AG10803 (cell line): Measurements from ENCODE around the gene DCUN1D4.
A peak's percentile ranks its signal among the peaks of the same experiment; 100 is the strongest.

Experiments
- DNase-seq: peaks from one replicate; pipeline ENCODE4 v3.0.0; 2010; ENCODE audit warnings: low read depth
- H3K4me3 ChIP-seq: 2 replicates; pipeline ENCODE4 v1.5.1; 2011; ENCODE audit warnings: mild to moderate bottlenecking, low read length, control low read depth
- TF ChIP-seq, protein P1 (sequence below): conservative IDR thresholded peaks from 2 replicates; pipeline ENCODE4 v1.5.1; 2011; ENCODE audit warnings: mild to moderate bottlenecking, low read length, control low read depth, inconsistent platforms

The DCUN1D4 gene

DNA sequence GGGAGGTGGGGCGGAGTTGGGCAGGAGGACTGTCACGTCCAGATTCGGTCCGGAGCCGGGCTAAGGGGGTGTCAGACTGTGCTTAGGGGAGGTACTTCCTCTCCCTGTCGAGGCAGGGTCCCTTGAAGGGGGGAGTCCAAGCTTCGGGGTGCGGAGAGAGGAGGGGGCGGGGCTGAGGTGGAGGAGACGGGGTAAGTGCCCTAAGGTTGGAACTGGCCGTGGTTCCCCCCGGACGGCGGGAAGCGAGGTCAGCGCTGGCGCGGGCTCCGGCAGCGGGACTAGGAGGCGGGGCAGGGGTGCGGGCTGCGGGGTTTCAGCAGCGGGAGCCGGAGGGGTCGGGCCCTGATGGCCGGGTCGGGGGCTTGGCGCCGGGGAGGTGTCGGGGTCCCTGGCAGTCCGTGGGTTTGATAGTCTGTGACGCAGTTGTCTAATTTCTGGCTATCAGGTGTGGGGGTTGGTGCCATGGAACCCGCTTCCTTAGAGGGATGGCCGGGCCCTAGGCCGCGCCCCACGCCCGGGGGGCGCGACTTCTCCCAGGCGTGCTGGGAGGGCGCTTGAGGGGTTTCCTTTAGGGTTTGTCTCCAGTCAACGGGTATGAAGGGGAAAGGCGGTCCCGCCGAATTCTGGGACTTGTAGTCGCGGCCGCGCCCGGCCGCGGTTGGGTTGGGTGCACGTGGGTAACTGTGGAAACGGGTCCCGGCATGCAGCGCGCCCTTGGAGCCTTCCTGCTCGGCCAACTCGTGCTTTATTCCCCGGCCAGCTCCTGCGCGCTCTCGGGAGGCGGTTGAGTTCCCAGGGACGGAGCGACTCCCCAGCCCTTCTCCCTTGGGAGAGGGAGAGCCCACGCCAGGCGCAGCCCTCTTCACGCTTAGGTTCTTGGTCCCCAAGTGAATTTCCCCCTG lies 1.5 kb downstream of the DCUN1D4 start:
- peak; percentile 89 for DNase-seq
- TF ChIP-seq, protein P1, sequence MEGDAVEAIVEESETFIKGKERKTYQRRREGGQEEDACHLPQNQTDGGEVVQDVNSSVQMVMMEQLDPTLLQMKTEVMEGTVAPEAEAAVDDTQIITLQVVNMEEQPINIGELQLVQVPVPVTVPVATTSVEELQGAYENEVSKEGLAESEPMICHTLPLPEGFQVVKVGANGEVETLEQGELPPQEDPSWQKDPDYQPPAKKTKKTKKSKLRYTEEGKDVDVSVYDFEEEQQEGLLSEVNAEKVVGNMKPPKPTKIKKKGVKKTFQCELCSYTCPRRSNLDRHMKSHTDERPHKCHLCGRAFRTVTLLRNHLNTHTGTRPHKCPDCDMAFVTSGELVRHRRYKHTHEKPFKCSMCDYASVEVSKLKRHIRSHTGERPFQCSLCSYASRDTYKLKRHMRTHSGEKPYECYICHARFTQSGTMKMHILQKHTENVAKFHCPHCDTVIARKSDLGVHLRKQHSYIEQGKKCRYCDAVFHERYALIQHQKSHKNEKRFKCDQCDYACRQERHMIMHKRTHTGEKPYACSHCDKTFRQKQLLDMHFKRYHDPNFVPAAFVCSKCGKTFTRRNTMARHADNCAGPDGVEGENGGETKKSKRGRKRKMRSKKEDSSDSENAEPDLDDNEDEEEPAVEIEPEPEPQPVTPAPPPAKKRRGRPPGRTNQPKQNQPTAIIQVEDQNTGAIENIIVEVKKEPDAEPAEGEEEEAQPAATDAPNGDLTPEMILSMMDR, result no peak
- peak overlapping the region; percentile 80 for H3K4me3 ChIP-seq

DNA sequence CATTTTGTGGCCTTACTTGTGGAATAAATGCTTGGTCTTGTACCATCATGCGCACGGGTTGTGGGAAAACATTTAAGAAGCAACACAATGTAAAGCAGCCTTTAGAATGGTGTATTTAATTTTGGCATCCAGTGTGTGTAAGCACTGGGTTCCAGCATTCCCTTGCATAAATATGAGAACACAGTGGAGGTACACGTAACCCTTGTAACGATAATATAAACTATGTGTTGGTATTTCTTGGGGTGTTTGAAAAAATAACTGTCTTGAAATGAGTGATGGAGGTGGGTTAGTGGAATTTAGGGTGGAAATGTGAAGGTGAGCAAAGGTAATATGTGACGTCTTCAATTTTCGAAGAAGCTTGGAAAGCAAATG lies 2.1 kb downstream of the DCUN1D4 start:
- DNase-seq, result no peak
- peak overlapping the region; percentile 80 for H3K4me3 ChIP-seq
- TF ChIP-seq, protein P1, result no peak

DNA sequence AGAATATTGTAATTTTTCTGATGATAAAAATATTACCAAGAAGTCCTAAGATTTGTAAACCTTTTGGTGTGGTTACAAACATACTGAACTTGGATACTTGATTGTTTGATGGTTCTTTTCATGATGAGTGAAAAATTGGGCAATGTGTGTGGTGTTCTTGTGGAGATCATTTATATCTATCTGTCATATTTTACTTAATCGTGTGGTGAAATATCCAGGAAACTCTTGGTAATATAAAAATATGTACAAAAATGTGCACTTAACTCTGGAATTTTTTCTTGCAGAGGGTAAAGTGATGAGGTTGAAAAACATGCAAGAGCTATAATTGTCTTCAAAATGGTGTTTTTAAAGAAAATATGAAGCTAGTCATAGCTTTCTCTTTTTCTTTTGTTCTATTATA lies 2.8 kb downstream of the DCUN1D4 start:
- no peak overlapping the region for H3K4me3 ChIP-seq
- peak; percentile 69 for DNase-seq
- TF ChIP-seq, protein P1, result no peak

DNA sequence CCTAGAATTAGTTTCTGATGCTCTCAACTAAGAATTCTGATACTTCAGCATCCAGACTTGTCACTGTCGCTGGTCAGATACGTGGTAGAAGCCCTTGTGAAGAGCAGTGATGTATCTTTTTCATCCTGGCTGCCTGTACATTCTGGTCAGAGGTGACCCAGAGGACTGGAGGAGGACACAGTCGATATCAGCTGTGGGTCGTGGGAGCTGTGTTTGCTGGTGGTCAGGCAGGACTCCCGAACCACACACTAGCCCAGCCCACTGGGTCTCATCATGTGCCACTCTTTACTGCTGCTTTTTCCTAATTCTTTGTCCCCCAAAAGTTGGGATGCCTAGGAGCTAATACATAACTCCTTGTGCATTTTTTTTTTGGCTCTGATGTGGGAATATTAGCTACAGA lies 6.5 kb downstream of the DCUN1D4 start:
- H3K4me3 ChIP-seq, result no peak overlapping the region
- TF ChIP-seq, protein P1, result no peak
- DNase-seq, result no peak

DNA sequence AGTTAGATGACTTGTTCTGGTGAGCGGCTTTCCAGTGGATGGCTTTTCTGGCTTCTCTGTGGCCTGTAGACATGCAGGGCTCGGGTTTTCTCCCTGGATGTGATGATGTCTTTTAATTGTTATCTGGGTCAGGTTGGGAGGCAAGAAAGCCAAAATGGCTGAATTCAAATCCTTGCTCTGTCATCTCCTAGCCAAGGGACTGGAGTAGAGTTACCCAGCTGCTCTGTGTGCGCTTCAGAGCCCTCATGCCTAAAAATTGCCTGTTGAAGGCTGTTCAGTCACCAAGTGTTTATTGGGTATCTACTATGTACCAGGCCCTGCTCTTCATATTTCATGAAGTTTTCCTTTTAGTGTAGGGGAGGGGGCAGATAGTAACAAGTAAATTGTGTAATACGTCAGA lies 7.3 kb downstream of the DCUN1D4 start:
- TF ChIP-seq, protein P1, result no peak
- no peak for DNase-seq
- no peak overlapping the region for H3K4me3 ChIP-seq

DNA sequence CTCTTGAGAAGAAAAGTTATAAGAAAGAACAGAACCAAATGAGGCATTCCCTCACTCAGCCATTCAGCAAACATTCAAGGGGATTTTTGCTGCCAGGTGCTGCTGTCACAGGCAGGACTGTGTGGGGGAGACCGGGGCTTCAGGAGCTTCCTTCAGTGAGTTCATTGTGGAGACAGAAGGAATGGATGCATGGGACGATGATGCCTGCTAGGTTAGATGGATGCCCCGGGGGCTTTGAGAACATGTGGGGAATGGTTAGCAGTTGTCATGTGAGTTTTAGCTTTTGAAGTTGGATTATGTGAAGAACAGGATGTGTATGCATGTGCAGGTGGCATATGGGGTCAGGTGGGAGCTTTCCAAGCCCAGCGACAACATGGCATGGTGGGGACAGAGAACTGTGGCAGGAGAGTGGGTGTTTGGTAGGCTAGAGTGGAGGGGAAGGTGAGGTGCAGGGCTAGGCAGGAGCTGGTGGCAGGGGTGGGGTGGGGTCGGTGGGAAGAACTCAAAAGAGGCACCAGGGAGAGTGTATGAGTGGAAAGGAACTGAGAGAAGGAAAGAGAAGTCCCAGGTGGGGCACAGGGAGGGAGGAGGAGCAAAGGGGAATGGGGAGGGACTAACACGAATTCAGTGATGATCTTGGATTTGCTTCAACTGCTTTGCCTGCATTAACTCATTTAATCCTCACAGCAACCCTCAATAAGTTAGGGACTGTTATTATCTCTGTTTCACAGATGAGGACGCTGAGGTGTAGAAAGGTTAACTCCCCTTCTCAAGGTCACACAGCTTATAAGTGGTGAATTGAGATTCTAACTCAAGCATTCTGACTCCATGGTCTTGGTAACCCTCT lies 8.4 kb downstream of the DCUN1D4 start:
- TF ChIP-seq, protein P1, result no peak

More for the DNA sequence above, 8.4 kb downstream of the DCUN1D4 start:
- H3K4me3 ChIP-seq, result no peak overlapping the region
- no peak for DNase-seq
